ENCODE data around the gene PRKAR2B.
"Not testable (repeated sequence)": the region's sequence is repeated elsewhere in the genome, so short reads cannot be mapped to it uniquely, and the experiment has no call there.

The PRKAR2B gene

DNA sequence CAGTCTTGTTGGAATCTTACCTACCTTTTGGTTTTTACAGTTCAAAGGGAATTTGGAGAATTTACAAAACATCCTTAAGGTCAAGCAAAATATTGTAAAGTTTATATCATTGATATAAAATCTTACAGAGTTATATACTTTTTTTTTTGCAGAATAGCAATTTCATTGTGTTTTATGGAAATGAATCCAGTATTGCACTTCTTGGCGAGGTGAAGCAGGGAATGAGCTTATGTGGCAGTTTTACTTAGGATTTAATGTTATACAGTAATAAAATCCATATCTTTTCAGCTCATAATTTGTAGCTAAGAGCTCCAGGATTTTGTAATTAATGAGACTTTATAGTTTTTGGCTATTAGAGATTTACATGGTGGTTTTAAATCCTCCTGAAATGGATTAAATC is 5.0 kb downstream of the PRKAR2B start:
- DNase-seq: no peak

GRCh38 chr7:107049971-107050532 is 5.5 kb downstream of the PRKAR2B start:
- no peak for DNase-seq

DNA sequence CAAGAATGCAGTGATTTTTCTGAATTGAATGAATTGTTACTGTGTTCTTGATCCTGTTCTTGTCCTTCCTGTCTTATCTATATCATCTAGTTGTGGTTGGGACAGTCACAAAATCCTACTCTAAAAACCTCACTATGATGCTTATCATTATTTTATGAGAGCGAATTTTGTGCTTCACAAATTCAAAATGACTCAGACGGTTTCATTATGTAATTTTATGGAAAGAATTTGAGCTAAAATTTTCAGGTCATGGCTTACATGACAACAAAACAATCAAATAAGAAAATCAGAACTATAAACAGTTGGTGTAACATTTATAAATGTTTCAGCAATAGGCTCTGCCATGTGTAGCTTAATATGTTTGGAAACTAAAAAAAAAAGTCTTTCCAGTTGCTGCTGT is 6.9 kb downstream of the PRKAR2B start:
- no peak for DNase-seq

DNA sequence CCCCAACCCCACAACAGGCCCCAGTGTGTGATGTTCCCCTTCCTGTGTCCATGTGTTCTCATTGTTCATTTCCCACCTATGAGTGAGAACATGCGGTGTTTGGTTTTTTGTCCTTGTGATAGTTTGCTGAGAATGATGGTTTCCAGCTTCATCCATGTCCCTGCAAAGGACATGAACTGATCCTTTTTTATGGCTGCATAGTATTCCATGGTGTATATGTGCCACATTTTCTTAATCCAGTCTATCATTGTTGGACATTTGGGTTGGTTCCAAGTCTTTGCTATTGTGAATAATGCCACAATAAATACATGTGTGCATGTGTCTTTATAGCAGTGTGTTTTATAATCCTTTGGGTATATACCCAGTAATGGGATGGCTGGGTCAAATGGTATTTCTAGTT is 10.5 kb downstream of the PRKAR2B start:
- DNase-seq: not testable (repeated sequence)

- DNase-seq: not testable (repeated sequence)
These were observed 11.6 kb downstream of the PRKAR2B start for GRCh38 chr7:107056058-107056457.

GRCh38 chr7:107056728-107057473 is 12.4 kb downstream of the PRKAR2B start:
- no peak for DNase-seq

DNA sequence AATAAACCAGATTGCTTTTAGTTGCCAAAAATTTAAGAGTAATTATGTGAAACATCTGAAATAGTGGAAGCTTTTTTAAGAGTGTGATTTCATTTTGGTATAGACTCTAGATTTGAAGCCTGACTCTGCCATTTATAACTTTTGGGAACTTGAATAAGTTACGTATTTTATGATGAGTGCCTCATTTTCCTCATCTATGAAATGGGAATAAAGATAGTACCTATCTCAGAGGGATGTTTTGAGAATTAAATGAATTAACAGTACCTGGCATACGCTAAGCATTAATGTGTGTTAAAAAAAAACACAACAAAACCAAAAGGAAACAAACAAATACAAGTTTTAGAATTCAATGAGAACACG is 12.9 kb downstream of the PRKAR2B start:
- DNase-seq: no peak

DNA sequence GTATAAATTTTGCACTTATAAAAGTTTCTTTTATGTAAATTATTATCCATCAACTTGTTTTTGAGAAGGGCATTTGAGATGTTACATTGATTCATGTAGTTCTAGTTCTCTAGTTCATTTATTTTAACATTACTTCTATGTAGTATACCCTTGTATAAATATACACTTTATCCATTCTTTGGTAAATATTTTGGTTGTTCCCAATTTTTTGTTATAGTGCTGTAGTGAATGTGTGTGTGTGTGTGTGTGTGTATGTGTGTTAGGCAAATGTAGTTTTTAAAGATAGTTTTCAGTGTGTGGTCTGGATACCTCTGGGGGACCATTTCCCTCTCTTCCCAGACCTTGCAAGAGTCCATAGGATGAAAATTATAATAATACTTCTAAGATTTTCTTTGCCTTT is 15.0 kb downstream of the PRKAR2B start:
- DNase-seq: no peak

DNA sequence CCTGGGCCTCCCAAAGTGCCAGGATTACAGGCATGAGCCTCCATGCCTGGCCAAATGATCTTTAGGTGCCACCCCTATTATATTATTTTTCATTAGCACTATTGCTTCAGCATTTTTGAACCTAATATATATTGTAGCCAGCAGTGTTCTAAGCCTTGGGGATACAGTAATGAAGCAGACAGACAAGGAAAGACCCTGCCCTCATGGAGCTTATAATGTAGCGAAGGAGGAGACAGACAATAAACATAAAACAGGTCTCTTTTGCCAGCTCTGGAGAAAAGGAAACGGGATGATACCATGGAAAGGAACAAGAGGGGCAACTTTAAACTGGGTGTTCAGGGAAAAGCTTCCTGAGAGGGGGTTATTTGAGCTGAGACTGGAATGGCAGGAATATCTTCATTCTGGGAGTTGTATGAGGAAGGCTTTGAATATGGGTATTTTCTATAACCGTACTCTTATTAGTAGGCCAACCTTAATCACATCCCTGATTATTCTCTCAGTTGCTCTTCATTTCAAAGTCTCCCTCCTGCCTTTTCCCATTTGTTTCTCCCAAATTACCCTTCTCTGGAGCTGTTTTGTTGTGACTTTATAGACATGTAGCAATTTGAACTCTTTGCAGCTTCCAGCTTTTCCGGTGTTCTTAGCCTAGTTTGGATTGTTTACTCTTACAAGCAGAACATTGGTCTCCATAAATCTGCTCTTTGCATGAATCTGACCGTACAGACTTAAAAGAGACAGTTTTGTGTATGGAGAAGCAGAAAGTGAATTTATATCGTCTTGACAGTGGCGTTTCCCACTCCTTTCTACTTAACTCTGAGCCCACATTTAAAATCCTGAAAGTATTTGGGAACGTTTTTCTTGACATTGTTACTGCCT is 19.0 kb downstream of the PRKAR2B start:
- DNase-seq: no peak

GRCh38 chr7:107064255-107064654 is 19.8 kb downstream of the PRKAR2B start:
- DNase-seq: no peak

- no peak for DNase-seq
These were observed 21.4 kb downstream of the PRKAR2B start for GRCh38 chr7:107065929-107066247.

DNA sequence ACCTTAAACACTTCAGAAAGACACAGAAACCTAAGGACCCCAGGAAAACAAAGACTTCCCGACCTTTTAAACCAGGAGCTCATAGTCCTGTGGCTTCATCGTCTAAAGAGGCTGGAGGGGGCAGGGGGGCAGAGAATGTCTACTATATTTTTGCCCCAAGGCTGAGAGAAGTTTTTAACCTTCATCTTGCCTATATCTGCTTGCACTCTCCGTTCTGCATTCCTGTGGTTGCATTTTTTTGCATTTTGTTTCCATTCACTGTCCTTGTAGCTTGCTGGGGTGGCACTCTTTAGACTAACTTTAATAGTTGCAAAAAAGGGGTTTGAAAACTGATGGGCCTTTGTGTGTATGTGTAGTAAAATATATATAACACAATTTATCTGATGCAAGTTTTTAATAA is 23.7 kb downstream of the PRKAR2B start:
- no peak for DNase-seq

GRCh38 chr7:107069457-107069856 is 25.0 kb downstream of the PRKAR2B start:
- DNase-seq: no peak

- no peak for DNase-seq
These were observed 26.2 kb downstream of the PRKAR2B start for GRCh38 chr7:107070710-107071109.

- DNase-seq: no peak
These were observed 26.6 kb downstream of the PRKAR2B start for GRCh38 chr7:107071129-107071528.

- DNase-seq: no peak
These were observed 27.6 kb downstream of the PRKAR2B start for GRCh38 chr7:107072133-107072532.

GRCh38 chr7:107075863-107076574 is 31.5 kb downstream of the PRKAR2B start:
- no peak for DNase-seq

- no peak for DNase-seq
These were observed 32.5 kb downstream of the PRKAR2B start for GRCh38 chr7:107076781-107077698.

GRCh38 chr7:107077699-107078516 is 33.4 kb downstream of the PRKAR2B start:
- DNase-seq: no peak

- no peak for DNase-seq
These were observed 34.0 kb downstream of the PRKAR2B start for GRCh38 chr7:107078517-107078966.

DNA sequence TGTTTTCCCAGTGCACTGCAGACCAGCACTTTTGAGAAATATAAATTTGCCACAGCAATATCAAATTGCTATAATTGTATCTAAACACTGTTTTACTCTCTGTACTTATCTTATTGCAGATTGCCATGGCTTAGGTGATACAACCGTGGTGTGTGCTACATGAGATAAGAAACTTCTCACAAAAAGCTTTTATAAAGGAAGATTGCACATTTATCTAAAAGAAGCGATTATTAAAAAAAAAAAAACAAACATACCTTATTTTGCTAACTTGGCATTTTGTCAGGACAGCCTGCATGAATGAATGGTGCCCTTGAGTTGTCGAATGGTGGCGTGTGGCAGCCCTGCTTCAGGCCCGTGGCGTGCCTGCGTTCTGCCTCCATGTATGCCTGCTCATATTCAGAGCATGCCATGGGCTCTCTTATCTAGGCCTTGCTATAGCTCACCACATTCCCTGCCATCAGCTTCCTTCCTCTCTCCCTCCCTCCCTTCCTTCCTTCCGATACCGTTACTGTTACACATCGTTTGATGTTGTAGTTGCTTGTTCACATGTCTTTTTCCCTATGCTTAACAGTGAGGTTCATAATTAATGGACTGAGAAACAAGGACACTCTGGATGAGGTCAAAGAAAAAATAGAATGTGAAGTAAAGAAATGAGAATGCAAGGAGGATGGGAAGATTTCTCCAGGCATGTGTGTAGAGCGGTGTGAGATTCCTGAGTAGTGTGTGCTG is 34.9 kb downstream of the PRKAR2B start:
- DNase-seq: no peak
